GM11168 (cell line): ENCODE data around the gene SLC38A8.

Experiments
- in situ Hi-C: fragments of 300-500 bp; cut with MboI; formaldehyde crosslinking; loops from one replicate; pipeline ENCODE4 v1.12.0; 2022; ENCODE audit warnings: low sequenced_read_pairs; ENCODE audit not compliant: unreplicated experiment

SLC38A8 gene

GRCh38 chr16:84054271-84054670 is 11.7 kb upstream of the SLC38A8 start:
- in situ Hi-C loops, result loop anchor here (25.0 kb wide), 1 partner anchor 92 kb away; the partner anchor contains the start of genes NECAB2 and OSGIN1

DNA sequence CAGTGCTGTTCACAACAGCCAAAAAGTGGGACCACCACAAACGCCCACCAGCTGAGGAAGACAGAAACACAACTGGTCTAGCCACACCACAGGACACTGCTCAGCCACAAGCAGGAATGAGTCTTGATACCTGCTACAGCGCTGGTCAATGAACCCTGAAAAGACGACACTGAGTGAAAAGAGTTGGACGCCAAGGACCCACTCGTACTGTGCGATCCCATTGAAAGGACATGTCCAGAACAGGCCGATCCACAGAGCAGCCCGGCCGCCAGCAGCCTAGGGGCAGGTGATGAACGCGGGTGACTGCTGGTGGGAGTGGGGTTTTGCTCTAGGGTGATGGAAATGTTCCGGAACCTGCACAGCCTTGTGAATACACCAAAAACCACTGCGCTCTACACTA is 10.6 kb upstream of the SLC38A8 start:
- in situ Hi-C loops, result loop anchor here (25.0 kb wide), 1 partner anchor 91 kb away; the partner anchor contains the start of genes NECAB2 and OSGIN1

GRCh38 chr16:84052071-84052622 is 9.6 kb upstream of the SLC38A8 start:
- in situ Hi-C loops, result loop anchor here (25.0 kb wide), 1 partner anchor 90 kb away; the partner anchor contains the start of genes NECAB2 and OSGIN1

DNA sequence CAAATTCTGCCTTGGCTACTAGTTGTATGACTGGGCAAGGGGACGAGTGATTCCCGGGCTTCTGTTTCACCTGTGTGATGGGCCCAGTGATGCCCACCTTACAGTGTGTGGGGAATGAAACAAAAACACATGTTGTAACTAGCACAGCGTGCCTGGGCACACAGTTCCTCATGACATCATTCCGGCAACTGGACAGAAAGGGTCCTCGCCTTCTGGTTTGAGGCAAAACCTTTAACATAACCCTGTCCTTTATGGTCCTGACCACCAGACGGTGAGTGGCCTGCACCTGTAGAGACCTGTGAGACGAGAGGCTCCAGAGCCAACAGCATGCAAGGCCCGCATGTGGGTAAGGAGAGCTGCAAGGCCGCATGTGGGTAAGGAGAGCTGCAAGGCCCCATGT is 7.7 kb upstream of the SLC38A8 start:
- in situ Hi-C loops, result loop anchor here (25.0 kb wide), 1 partner anchor 88 kb away; the partner anchor contains the start of genes NECAB2 and OSGIN1

DNA sequence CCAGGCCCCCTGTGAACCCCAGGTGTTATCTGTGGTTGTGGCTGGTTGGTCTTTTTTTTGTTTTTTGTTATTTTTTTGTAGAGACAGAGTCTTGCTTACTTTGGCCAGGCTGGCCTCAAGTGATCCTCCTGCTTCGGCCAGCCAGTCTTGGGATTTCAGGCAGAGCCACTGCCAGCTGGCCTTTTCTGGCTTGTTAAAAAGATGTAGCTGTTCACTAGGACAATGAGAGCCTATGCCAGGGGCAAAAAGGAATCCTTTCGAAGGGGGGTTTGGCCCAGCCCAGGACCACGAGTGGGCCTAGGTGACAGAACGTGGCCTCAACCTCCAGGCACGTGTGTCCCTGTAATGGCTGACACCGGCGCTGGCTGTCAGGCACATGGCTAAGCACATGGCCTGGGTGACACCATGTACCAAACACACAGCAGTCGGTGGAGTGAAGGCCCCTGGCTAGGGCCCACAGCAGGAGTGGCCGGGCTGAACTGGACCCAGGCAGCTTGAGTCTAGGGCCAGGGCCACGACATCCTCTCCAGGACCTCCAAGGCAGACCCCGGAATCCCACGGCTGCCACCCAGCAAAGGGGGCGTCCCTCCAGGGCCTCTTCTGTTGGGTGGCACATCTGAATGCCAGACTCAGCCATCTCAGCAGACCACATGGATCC is 6.9 kb upstream of the SLC38A8 start:
- in situ Hi-C loops, result loop anchor here (25.0 kb wide), 1 partner anchor 87 kb away; the partner anchor contains the start of genes NECAB2 and OSGIN1

DNA sequence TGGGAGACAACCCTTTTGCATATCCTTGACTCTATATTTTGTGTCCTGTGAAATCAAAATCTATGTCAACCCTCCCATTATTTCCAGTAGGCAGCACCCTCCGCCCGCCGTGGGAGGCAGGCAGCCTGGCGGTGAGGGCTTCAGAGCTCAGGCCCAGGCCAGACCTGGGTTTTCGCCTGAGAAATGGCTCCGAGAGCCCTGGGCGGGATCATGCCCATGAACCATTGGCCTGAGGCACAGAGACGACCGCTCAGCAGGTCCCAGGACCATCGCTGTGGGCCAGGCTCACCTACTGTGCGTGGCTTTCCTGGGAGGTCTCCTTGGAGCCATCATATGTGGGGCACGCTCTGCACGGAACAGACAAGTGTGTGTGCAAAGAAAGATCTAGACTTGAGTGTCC is 6.3 kb upstream of the SLC38A8 start:
- in situ Hi-C loops, result no loop called here

DNA sequence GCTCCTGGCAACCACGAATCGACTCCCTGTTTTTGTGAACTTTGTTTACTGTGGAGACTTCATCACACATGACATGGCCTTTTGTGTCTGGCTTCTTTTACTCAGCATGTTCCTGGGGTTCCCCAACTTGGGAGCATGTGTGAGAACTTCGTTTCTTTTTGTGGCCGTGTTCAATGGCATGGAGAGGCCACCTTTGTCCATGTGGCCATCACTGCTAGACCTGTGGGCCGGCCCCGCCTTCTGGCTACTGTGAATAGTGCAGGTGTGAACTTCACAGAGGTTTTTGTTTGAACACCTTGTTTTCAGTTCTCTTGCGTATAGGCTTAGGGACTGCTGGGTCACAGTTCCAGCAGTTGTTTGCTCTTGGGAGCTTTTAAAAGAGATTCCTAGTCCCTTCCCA is 5.7 kb upstream of the SLC38A8 start:
- in situ Hi-C loops, result no loop called here

GRCh38 chr16:84047626-84048025 is 5.0 kb upstream of the SLC38A8 start:
- in situ Hi-C loops, result no loop called here

- in situ Hi-C loops, result no loop called here
These were observed 4.6 kb upstream of the SLC38A8 start for GRCh38 chr16:84047206-84047605.

DNA sequence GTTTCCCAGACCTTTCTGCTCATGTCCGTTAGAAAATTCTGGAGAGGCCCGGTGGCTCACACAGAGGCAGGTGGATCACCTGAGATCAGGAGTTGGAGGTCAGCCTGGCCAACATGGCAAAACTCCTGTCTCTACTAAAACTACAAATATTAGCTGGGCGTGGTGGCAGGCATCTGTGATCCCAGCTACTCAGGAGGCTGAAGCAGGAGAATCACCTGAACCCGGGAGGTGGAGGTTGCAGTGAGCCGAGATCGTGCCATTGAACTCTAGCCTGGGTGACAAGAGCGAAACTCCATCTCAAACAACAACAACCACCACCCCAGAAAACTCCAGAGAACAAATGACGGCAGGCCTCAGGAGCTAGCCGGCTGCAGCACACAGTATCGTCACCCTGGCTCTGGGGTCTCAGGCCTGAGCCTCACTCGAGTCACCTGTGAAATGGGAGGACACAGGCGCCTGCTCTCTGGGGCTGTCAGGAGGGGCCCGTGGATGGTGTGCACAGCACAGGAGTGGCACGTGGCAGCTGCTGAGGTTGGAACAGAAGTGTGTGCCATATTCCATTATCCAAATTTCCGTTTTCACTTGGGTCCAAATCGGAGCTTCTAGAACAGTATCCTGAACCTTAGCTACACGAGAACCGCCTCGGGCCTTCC is 3.3 kb upstream of the SLC38A8 start:
- in situ Hi-C loops, result no loop called here

GRCh38 chr16:84045001-84045817 is 2.6 kb upstream of the SLC38A8 start:
- in situ Hi-C loops, result no loop called here

GRCh38 chr16:84044118-84044488 is 1.5 kb upstream of the SLC38A8 start:
- in situ Hi-C loops, result no loop called here

DNA sequence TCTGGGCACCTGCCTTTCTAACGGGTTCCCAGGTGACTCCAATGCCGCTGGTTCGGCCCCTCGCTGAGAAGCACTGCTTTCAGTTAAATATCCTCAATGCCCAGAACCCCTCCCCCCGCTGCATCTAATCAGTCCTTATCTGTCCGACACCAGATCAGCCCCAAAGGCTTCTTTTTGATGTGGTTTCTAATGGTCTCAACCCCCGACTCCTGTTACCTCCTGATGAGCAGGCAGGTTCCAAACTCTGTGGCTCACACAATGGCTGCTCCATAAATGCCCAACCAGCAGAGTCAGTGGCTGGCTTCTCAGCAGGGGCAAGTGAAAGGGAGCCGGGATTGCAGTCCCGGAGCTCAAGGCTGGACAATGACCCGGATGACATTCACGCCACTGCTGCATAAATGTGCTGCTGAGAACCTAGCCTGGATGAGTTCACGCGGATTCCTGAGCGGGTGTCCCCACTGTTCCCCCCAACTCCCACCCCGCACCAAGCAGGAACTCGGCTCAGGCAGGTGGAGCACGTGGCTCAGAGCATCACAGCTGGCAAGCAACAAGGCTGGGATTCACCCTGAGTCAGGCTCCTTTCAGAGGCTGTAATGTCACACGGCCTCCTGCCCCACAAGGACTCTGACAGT is 1.0 kb upstream of the SLC38A8 start:
- in situ Hi-C loops, result no loop called here

GRCh38 chr16:84042879-84043485 is 387 bp upstream of the SLC38A8 start:
- in situ Hi-C loops, result no loop called here

DNA sequence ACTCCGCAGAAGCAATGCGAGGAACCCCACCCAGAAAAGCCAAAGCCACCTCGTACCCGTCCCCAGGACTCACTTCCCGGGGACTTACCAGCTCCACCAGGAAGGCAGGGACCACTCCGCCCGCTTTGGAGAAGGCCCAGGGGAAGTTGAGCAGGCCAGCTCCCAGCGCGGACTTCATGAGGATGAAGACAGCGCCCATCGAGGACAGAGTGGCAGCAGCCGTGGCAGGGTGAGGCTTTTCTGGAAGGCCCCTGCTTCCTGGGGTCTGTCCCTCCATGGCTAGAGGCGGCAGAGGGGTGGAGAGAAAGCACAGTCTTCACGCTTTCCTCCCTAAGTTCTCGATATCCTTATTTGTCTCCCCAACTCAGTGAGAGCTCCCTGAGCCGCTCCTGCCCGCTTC is 714 bp downstream of the SLC38A8 start:
- in situ Hi-C loops, result no loop called here

DNA sequence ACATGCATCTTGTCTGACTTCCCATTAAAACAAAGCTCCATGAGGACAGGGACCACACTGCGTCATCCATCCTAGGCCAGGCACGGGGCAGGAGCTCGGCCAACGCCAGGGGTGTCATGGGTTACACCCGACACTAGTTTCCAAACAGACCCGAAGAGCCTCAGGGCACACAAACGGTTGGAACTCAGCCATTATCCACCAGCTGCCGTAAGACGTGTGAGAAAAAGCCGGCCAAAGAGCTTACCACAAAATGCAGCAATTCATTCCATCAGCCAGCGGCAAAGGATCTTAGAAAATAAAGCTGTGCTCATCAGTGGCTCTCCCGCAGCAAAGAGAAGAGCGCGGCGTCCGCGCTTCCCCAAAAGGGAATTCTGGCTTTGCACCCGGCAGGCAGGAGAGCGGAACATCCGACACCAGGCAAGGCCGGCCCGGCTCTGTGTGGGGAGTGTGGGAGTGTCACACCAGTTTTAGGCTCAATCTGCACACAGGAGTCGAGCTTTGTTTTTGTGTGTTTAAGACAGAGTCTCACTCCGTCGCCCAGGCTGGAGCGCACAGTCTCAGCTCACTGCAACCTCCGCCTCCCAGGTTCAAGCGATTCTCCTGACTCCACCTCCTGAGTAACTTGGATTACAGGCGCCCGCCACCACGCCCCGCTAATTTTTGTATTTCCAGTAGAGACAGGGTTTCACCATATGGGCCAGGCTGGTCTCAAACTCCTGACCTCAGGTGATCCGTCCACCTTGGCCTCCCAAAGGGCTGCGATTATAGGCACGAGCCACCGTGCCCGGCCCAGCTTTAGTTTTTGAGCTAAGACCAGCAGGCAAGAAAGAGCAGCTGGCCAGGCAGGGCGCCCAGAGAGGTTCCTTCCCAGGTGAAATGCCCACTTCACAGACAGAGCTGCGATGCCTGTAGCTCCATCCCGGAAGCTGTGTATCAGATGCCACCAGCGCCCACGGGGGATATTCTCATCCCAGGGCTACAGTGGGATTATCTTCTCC is 1.5 kb downstream of the SLC38A8 start:
- in situ Hi-C loops, result no loop called here

- in situ Hi-C loops, result no loop called here
These were observed 2.3 kb downstream of the SLC38A8 start for GRCh38 chr16:84040226-84040822.

DNA sequence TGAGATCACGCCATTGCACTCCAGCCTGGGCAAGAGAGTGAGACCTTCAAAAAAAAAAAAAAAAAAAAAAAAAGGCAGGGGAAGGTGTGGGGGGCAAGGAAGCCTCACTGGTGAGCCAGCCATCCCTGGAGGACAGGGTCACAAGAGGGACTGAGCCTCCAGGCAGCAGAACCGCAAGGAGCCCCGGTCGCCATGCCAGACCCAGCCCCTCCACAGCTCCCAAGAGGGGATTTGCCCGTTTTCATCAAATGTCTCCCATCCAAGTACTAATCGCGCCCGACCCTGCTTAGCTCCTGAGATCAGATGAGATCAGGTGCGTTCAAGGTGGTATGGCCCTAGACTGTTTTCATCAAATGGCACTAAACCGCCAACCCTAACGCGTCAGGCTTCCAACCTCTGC is 2.9 kb downstream of the SLC38A8 start:
- in situ Hi-C loops, result no loop called here
